ENCODE measurements around the gene FNDC10.
A peak's percentile ranks its signal among the peaks of the same experiment; 100 is the strongest.
"Not testable (repeated sequence)": the region's sequence is repeated elsewhere in the genome, so short reads cannot be mapped to it uniquely, and the experiment has no call there.

FNDC10 gene

DNA sequence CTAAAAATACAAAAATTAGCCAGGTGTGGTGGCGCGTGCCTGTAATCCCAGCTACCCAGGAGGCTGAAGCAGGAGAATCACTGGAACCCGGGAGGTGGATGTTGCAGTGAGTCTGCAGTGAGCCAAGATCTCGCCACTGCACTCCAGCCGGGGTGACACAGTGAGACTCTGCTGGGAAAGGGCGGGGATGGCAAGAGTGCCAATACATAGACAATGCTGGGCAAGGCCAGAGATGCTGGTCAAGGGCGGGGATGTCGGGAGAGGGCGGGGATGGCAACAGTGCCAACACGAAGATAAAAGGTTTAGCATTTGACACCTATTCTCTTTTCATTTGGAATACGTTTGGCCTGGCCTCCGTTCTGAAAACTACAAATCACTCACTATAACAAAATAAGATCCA lies 36.2 kb downstream of the FNDC10 start:
- H3K4me1 ChIP-seq (ENCODE audit: control insufficient read depth, insufficient read depth, low read length), result peaks cover 3% of the 10 kb centered on the region
- no peak overlapping the region for H3K4me3 ChIP-seq (ENCODE audit: low read depth, low read length)
- no peak overlapping the region for H3K9ac ChIP-seq (ENCODE audit: low read depth, low read length)
- H3K27me3 ChIP-seq (ENCODE audit: control insufficient read depth, insufficient read depth, low read length), result no peaks in the 10 kb centered on the region
- H3K9me3 ChIP-seq (ENCODE audit: control insufficient read depth, insufficient read depth, low read length), result no peaks in the 10 kb centered on the region
- H3K36me3 ChIP-seq (ENCODE audit: control insufficient read depth, insufficient read depth, low read length), result peaks cover 36% of the 10 kb centered on the region

- Histone ChIP-seq H3K4me1 (ENCODE audit: control insufficient read depth, insufficient read depth, low read length) (no peaks in the 10 kb centered on the region), H3K4me3 (ENCODE audit: low read depth, low read length) (no peak overlapping the region), H3K9me3 (ENCODE audit: control insufficient read depth, insufficient read depth, low read length) (no peaks in the 10 kb centered on the region), H3K36me3 (ENCODE audit: control insufficient read depth, insufficient read depth, low read length) (peaks cover 36% of the 10 kb centered on the region), H3K9ac (ENCODE audit: low read depth, low read length) (no peak overlapping the region), H3K27me3 (ENCODE audit: control insufficient read depth, insufficient read depth, low read length) (no peaks in the 10 kb centered on the region)
These were observed 37.3 kb downstream of the FNDC10 start for GRCh38 chr1:1562556-1563195.

GRCh38 chr1:1561801-1562470 lies 38.0 kb downstream of the FNDC10 start:
- no peak overlapping the region for H3K4me3 ChIP-seq (ENCODE audit: low read depth, low read length)
- H3K27me3 ChIP-seq (ENCODE audit: control insufficient read depth, insufficient read depth, low read length), result no peaks in the 10 kb centered on the region
- H3K9me3 ChIP-seq (ENCODE audit: control insufficient read depth, insufficient read depth, low read length), result no peaks in the 10 kb centered on the region
- no peaks in the 10 kb centered on the region for H3K4me1 ChIP-seq (ENCODE audit: control insufficient read depth, insufficient read depth, low read length)
- H3K36me3 ChIP-seq (ENCODE audit: control insufficient read depth, insufficient read depth, low read length), result peaks cover 36% of the 10 kb centered on the region
- H3K9ac ChIP-seq (ENCODE audit: low read depth, low read length), result no peak overlapping the region

GRCh38 chr1:1560178-1560577 lies 39.8 kb downstream of the FNDC10 start:
- H3K9me3 ChIP-seq (ENCODE audit: control insufficient read depth, insufficient read depth, low read length), result no peaks in the 10 kb centered on the region
- H3K4me3 ChIP-seq (ENCODE audit: low read depth, low read length), result no peak overlapping the region
- H3K36me3 ChIP-seq (ENCODE audit: control insufficient read depth, insufficient read depth, low read length), result peaks cover 33% of the 10 kb centered on the region
- H3K4me1 ChIP-seq (ENCODE audit: control insufficient read depth, insufficient read depth, low read length), result no peaks in the 10 kb centered on the region
- no peak overlapping the region for H3K9ac ChIP-seq (ENCODE audit: low read depth, low read length)
- no peaks in the 10 kb centered on the region for H3K27me3 ChIP-seq (ENCODE audit: control insufficient read depth, insufficient read depth, low read length)

- Histone ChIP-seq H3K4me3 (ENCODE audit: low read depth, low read length) (no peak overlapping the region), H3K9me3 (ENCODE audit: control insufficient read depth, insufficient read depth, low read length) (no peaks in the 10 kb centered on the region), H3K4me1 (ENCODE audit: control insufficient read depth, insufficient read depth, low read length) (no peaks in the 10 kb centered on the region), H3K36me3 (ENCODE audit: control insufficient read depth, insufficient read depth, low read length) (peaks cover 30% of the 10 kb centered on the region), H3K9ac (ENCODE audit: low read depth, low read length) (no peak overlapping the region), H3K27me3 (ENCODE audit: control insufficient read depth, insufficient read depth, low read length) (no peaks in the 10 kb centered on the region)
These were observed 40.9 kb downstream of the FNDC10 start for GRCh38 chr1:1559066-1559465.

DNA sequence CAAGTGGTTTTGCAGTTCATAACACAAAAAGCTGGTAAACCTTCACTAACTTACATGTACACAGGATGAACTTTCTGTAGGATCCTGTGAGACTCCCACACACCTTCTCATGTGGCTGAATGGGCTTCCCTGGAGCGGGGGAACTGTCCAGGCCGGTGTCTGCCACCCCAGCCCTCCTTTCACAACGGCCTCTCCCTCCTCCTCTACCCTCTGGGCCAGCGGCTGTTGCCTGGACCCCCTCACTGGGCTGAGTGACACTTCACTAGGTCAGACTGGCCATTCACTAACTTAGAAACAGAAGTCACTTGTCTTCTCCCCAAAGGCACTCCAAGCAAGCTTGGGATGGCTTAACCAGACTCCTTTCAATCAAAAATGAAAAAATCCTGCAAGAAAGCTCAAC lies 41.3 kb downstream of the FNDC10 start:
- H3K9ac ChIP-seq (ENCODE audit: low read depth, low read length), result no peak overlapping the region
- peaks cover 25% of the 10 kb centered on the region for H3K36me3 ChIP-seq (ENCODE audit: control insufficient read depth, insufficient read depth, low read length)
- no peak overlapping the region for H3K4me3 ChIP-seq (ENCODE audit: low read depth, low read length)
- no peaks in the 10 kb centered on the region for H3K4me1 ChIP-seq (ENCODE audit: control insufficient read depth, insufficient read depth, low read length)
- H3K27me3 ChIP-seq (ENCODE audit: control insufficient read depth, insufficient read depth, low read length), result no peaks in the 10 kb centered on the region
- no peaks in the 10 kb centered on the region for H3K9me3 ChIP-seq (ENCODE audit: control insufficient read depth, insufficient read depth, low read length)

GRCh38 chr1:1557688-1558087 lies 42.2 kb downstream of the FNDC10 start:
- not testable (repeated sequence) for H3K4me3 ChIP-seq (ENCODE audit: low read depth, low read length); H3K9ac ChIP-seq (ENCODE audit: low read depth, low read length); H3K9me3 ChIP-seq (ENCODE audit: control insufficient read depth, insufficient read depth, low read length); H3K27me3 ChIP-seq (ENCODE audit: control insufficient read depth, insufficient read depth, low read length); H3K4me1 ChIP-seq (ENCODE audit: control insufficient read depth, insufficient read depth, low read length)
- peaks cover 17% of the 10 kb centered on the region for H3K36me3 ChIP-seq (ENCODE audit: control insufficient read depth, insufficient read depth, low read length)

- not testable (repeated sequence) for H3K27me3 ChIP-seq (ENCODE audit: control insufficient read depth, insufficient read depth, low read length); H3K4me3 ChIP-seq (ENCODE audit: low read depth, low read length); H3K9me3 ChIP-seq (ENCODE audit: control insufficient read depth, insufficient read depth, low read length); H3K4me1 ChIP-seq (ENCODE audit: control insufficient read depth, insufficient read depth, low read length); H3K9ac ChIP-seq (ENCODE audit: low read depth, low read length)
- H3K36me3 ChIP-seq (ENCODE audit: control insufficient read depth, insufficient read depth, low read length), result peaks cover 11% of the 10 kb centered on the region
These were observed 43.0 kb downstream of the FNDC10 start for GRCh38 chr1:1556961-1557360.

GRCh38 chr1:1556505-1556904 lies 43.4 kb downstream of the FNDC10 start:
- Histone ChIP-seq H3K27me3 (ENCODE audit: control insufficient read depth, insufficient read depth, low read length) (no peaks in the 10 kb centered on the region), H3K4me3 (ENCODE audit: low read depth, low read length) (no peak overlapping the region), H3K9me3 (ENCODE audit: control insufficient read depth, insufficient read depth, low read length) (no peaks in the 10 kb centered on the region), H3K4me1 (ENCODE audit: control insufficient read depth, insufficient read depth, low read length) (no peaks in the 10 kb centered on the region), H3K9ac (ENCODE audit: low read depth, low read length) (no peak overlapping the region), H3K36me3 (ENCODE audit: control insufficient read depth, insufficient read depth, low read length) (peaks cover 7% of the 10 kb centered on the region)

DNA sequence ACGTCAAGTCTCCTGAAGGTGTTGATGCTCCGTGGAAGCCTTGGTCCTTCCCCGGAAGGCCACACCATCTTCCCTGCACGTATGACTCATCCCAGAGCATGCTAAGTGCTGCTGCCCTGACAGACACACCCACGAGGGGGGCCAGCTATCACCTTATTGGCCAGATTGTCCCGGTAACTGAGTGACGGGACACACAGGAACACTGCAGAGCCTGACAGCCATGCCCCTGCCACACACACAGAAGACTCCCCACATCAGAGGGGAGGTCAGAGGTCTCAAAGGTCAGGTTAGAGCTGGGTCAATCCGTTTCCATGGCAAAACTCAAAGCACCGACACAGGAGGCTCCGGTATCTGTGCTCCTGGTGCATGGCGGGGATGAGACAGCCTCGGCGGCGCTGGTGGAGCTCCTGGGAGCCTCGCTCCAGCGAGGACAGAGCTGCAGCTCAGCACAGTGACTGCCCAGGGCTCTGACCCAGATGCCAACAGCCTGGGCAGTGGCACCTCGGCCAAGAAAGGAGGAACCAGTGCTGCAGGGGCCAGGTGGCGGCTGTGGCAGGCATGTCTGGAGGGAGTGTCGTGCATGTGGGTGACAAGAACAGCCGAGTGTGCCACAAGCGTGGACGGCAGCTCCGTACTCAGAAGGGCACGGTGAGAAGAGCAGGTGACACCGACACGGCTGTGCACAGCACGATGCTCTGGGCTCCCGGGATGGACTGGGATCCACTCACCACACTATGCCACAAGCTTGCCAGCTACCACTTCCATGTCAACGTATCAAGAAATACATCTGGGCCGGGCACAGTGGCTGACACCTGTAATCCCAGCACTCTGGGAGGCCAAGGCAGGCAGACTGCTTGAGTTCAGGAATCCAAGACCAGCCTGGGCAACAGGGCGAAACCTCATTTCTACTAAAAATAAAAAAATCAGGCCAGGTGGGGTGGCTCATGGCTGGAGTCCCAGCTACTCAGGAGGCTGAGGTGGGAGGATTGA lies 44.7 kb downstream of the FNDC10 start:
- Histone ChIP-seq H3K4me1 (ENCODE audit: control insufficient read depth, insufficient read depth, low read length) (no peaks in the 10 kb centered on the region), H3K9ac (ENCODE audit: low read depth, low read length) (peak overlapping the region; percentile 37), H3K27me3 (ENCODE audit: control insufficient read depth, insufficient read depth, low read length) (no peaks in the 10 kb centered on the region), H3K9me3 (ENCODE audit: control insufficient read depth, insufficient read depth, low read length) (no peaks in the 10 kb centered on the region), H3K4me3 (ENCODE audit: low read depth, low read length) (no peak overlapping the region), H3K36me3 (ENCODE audit: control insufficient read depth, insufficient read depth, low read length) (peaks cover 5% of the 10 kb centered on the region)

DNA sequence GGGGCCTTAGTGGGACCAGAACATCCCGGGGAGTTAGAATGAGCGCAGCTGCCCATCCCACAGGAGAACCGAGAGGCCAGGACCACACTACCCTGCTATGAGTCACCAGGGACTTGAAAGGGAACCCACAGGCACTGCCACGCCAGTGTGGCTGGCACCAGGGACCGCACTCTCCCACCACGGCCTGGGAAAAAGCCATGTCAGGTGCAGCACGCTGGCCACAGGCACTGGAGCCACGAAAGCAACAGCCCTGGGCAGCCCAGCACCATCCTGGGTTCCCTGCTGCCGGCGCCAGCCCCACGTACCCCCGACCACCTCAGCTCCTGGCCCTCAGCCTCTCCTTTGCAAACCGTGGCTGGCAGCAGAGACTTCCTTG lies 45.4 kb downstream of the FNDC10 start:
- H3K9ac ChIP-seq (ENCODE audit: low read depth, low read length), result no peak overlapping the region
- peaks cover 5% of the 10 kb centered on the region for H3K36me3 ChIP-seq (ENCODE audit: control insufficient read depth, insufficient read depth, low read length)
- no peak overlapping the region for H3K4me3 ChIP-seq (ENCODE audit: low read depth, low read length)
- H3K4me1 ChIP-seq (ENCODE audit: control insufficient read depth, insufficient read depth, low read length), result no peaks in the 10 kb centered on the region
- no peaks in the 10 kb centered on the region for H3K9me3 ChIP-seq (ENCODE audit: control insufficient read depth, insufficient read depth, low read length)
- no peaks in the 10 kb centered on the region for H3K27me3 ChIP-seq (ENCODE audit: control insufficient read depth, insufficient read depth, low read length)
